Testis (tissue), 3 donors: ENCODE data around the gene NACA2. TPM values are rescaled to one million over a fixed set of nuclear protein-coding genes. Genes with fewer than 3 reads are reported as not detected.

Source experiments
- DNase-seq: peaks from one replicate; pipeline ENCODE4 v3.0.0-alpha.2; 2019
- H3K27ac ChIP-seq, 2 donors: fragments of 200-600 bp; sonication (generic); one replicate each; pipeline ENCODE4 v1.5.1; 2019
- H3K27me3 ChIP-seq: fragments of 200-600 bp; sonication (generic); one replicate; pipeline ENCODE4 v1.5.1; 2019
- H3K36me3 ChIP-seq: fragments of 200-600 bp; sonication (generic); one replicate; pipeline ENCODE4 v1.5.1; 2017; ENCODE audit warnings: low read depth; ENCODE audit errors: missing control alignments
- H3K4me1 ChIP-seq: fragments of 200-600 bp; sonication (generic); one replicate; pipeline ENCODE4 v1.5.1; 2019
- H3K4me3 ChIP-seq, 2 donors: fragments of 200-600 bp; sonication (generic); one replicate each; pipeline ENCODE4 v1.5.1; 2017 to 2019
- H3K9me3 ChIP-seq: fragments of 200-600 bp; sonication (generic); one replicate; pipeline ENCODE4 v1.5.1; 2017
- CTCF ChIP-seq, 3 experiments: fragments of 450-650 bp in 2 of 3; fragments of 200-600 bp in 1 of 3; sonication (generic) in 1 of 3; IDR thresholded peaks; one replicate each; pipeline ENCODE4 v1.5.1; 2016 to 2019; ENCODE audit warnings: antibody characterized with exemption in 3 of 3, mild to moderate bottlenecking in 2 of 3, moderate library complexity in 1 of 3
- POLR2A ChIP-seq: fragments of 450-650 bp; IDR thresholded peaks from one replicate; pipeline ENCODE4 v1.6.1; 2017; ENCODE audit warnings: antibody characterized with exemption, mild to moderate bottlenecking, moderate library complexity
- WGBS, 2 donors: methylation state at CpG; one replicate each; pipeline ENCODE4 v1.1.5; 2018; 5-methylcytosine and 5-hydroxymethylcytosine counted together
- intact Hi-C: fragments of 100-400 bp; cut with DNase I; formaldehyde crosslinking; loops from one replicate; pipeline ENCODE4 v1.15.1; 2023; ENCODE audit warnings: low total_unique reads
- polyA plus RNA-seq: library from polyadenylated mRNA; stranded (reverse); fragments of 350-450 nt; fragmentation: Illumina TruSeq; extraction: RNeasy Lipid Tissue Mini Kit (QIAGEN cat#74804); gene quantifications from one replicate; pipeline ENCODE4 v1.2.3, GENCODE V29; 2014; ENCODE audit warnings: low read depth, low replicate concordance; ENCODE audit not compliant: insufficient read depth
- total RNA-seq, 2 donors: library from RNA; depleted of rRNA; stranded (reverse); fragments of >200 nt; gene quantifications; one replicate each; pipeline ENCODE4 v1.2.3, GENCODE V29; 2016

NACA2 gene
- total and polyA plus RNA-seq, 3 donors from 2014 or later = 13.9 to 129 (median 31.1) TPM

GRCh38 chr17:61545335-61545938 is 45.6 kb downstream of the NACA2 start:
- H3K36me3 ChIP-seq = no peaks in the 10 kb centered on the region
- no peaks in the 10 kb centered on the region for H3K4me1 ChIP-seq
- no peak for DNase-seq
- 92 to 94% methylated on average over 1 of the region's 1 CpG for WGBS, 2 donors
- TF ChIP-seq POLR2A = no peak
- no peak for TF ChIP-seq CTCF (IDR thresholded peaks at IDR 0.05)
- intact Hi-C loops = no loop called here
- H3K27me3 ChIP-seq = no peaks in the 10 kb centered on the region
- H3K27ac ChIP-seq = no peak overlapping the region
- H3K4me3 ChIP-seq = no peak overlapping the region
- H3K9me3 ChIP-seq = no peaks in the 10 kb centered on the region

- Histone ChIP-seq H3K27ac (no peak overlapping the region), H3K27me3 (no peaks in the 10 kb centered on the region), H3K9me3 (no peaks in the 10 kb centered on the region), H3K4me1 (no peaks in the 10 kb centered on the region), H3K4me3 (no peak overlapping the region), H3K36me3 (no peaks in the 10 kb centered on the region)
- DNase-seq = no peak
- WGBS, 2 donors = 49 to 64% methylated on average over 9 of the region's 9 CpGs
- intact Hi-C loops = no loop called here
- no peak for TF ChIP-seq CTCF (IDR thresholded peaks at IDR 0.05)
- TF ChIP-seq POLR2A = no peak
Observed at GRCh38 chr17:61543786-61544415, 47.1 kb downstream of the NACA2 start.

GRCh38 chr17:61542027-61542426 is 49.0 kb downstream of the NACA2 start:
- Histone ChIP-seq H3K4me1 (no peaks in the 10 kb centered on the region), H3K36me3 (no peaks in the 10 kb centered on the region), H3K27ac (no peak overlapping the region), H3K27me3 (no peaks in the 10 kb centered on the region), H3K4me3 (no peak overlapping the region), H3K9me3 (no peaks in the 10 kb centered on the region)
- intact Hi-C loops = no loop called here
- TF ChIP-seq POLR2A (no peak), CTCF (IDR thresholded peaks at IDR 0.05) (no peak)
- 94 to 96% methylated on average over 8 of the region's 8 CpGs for WGBS, 2 donors
- no peak for DNase-seq

- WGBS, 2 donors = 79 to 96% methylated on average over 1 of the region's 1 CpG
- H3K27ac ChIP-seq = no peak overlapping the region
- no peak overlapping the region for H3K4me3 ChIP-seq
- no peaks in the 10 kb centered on the region for H3K9me3 ChIP-seq
- no peaks in the 10 kb centered on the region for H3K4me1 ChIP-seq
- TF ChIP-seq CTCF (IDR thresholded peaks at IDR 0.05) = no peak
- no peak for TF ChIP-seq POLR2A
- H3K27me3 ChIP-seq = no peaks in the 10 kb centered on the region
- no peak for DNase-seq
- intact Hi-C loops = no loop called here
- H3K36me3 ChIP-seq = no peaks in the 10 kb centered on the region
Observed at GRCh38 chr17:61540874-61541273, 50.1 kb downstream of the NACA2 start.

Other genes with a start within 250 kb of the NACA2 start
- 10 to 100 TPM; 20.1 to 29.6 TPM for gene TBX2, start 191.4 kb downstream of the NACA2 start, total RNA-seq
- 14.8 TPM for gene TBX2, start 191.4 kb downstream of the NACA2 start, polyA plus RNA-seq
- gene TBX4, start 138.8 kb downstream of the NACA2 start, total RNA-seq = 1 to 10 TPM; 1.5 to 1.7 TPM
- gene TBX4, start 138.8 kb downstream of the NACA2 start, polyA plus RNA-seq = 3.2 TPM